WTC11 (cell line): Measurements from ENCODE around the gene PKIG. TPM values are rescaled to one million over a fixed set of nuclear protein-coding genes. Genes with fewer than 3 reads are reported as not detected.

Source experiments
- ATAC-seq: fragments of 200-7000 bp; cut with Tn5 transposase; 2 replicates; pipeline ENCODE4 v1.10.0; 2021; ENCODE audit warnings: mild to moderate bottlenecking, moderate library complexity
- CTCF ChIA-PET: fragments of 300-600 bp; sonication (Branson Sonifier 250); formaldehyde crosslinking; loops from one replicate; lab custom pipeline; 2021; ENCODE audit warnings: antibody characterized with exemption; lab: Charles Lee
- POLR2A ChIA-PET: fragments of 350-600 bp; sonication (Branson Sonifier 250); formaldehyde crosslinking; loops from one replicate; lab custom pipeline; 2021; ENCODE audit warnings: antibody characterized with exemption; lab: Charles Lee
- DNase-seq: peaks from one replicate; pipeline ENCODE4 v3.0.0; 2021; ENCODE audit warnings: low spot score
- H3K27ac Mint-ChIP-seq: 2 replicates; pipeline ENCODE4 v1.8.0; 2021; ENCODE audit warnings: mixed read lengths
- H3K27me3 Mint-ChIP-seq: 2 replicates; pipeline ENCODE4 v1.8.0; 2021; ENCODE audit warnings: low read depth, mild to moderate bottlenecking, moderate library complexity, mixed read lengths
- H3K36me3 Mint-ChIP-seq: 2 replicates; pipeline ENCODE4 v1.8.0; 2021; ENCODE audit warnings: mixed read lengths
- H3K4me1 Mint-ChIP-seq: 2 replicates; pipeline ENCODE4 v1.8.0; 2022; ENCODE audit warnings: mixed read lengths
- H3K4me3 Mint-ChIP-seq: 2 replicates; pipeline ENCODE4 v1.8.0; 2021; ENCODE audit warnings: mild to moderate bottlenecking, moderate library complexity, mixed read lengths
- H3K9me3 Mint-ChIP-seq: 2 replicates; pipeline ENCODE4 v1.8.0; 2021; ENCODE audit warnings: mixed read lengths
- ARID4B ChIP-seq: sonication (generic); formaldehyde crosslinking; IDR thresholded peaks from 2 replicates; pipeline ENCODE4 v1.8.0; 2023; ENCODE audit warnings: missing genetic modification reagents, mild to moderate bottlenecking, borderline replicate concordance
- ATF2 ChIP-seq: sonication (generic); formaldehyde crosslinking; IDR thresholded peaks from 2 replicates; pipeline ENCODE4 v1.8.1; 2022; ENCODE audit warnings: low read depth, missing genetic modification reagents, borderline replicate concordance
- ATF6 ChIP-seq: sonication (generic); formaldehyde crosslinking; IDR thresholded peaks from 2 replicates; pipeline ENCODE4 v1.8.1; 2023; ENCODE audit warnings: mild to moderate bottlenecking, missing genetic modification reagents
- CREB1 ChIP-seq: sonication (generic); formaldehyde crosslinking; IDR thresholded peaks from 2 replicates; pipeline ENCODE4 v1.8.0; 2023; ENCODE audit warnings: mild to moderate bottlenecking, missing genetic modification reagents
- CREM ChIP-seq: sonication (generic); formaldehyde crosslinking; IDR thresholded peaks from 2 replicates; pipeline ENCODE4 v1.8.1; 2022; ENCODE audit warnings: mild to moderate bottlenecking, missing genetic modification reagents, moderate library complexity
- E2F1 ChIP-seq: sonication (generic); formaldehyde crosslinking; IDR thresholded peaks from 2 replicates; pipeline ENCODE4 v1.8.0; 2022; ENCODE audit warnings: mild to moderate bottlenecking, missing genetic modification reagents
- E2F5 ChIP-seq: sonication (generic); formaldehyde crosslinking; IDR thresholded peaks from 2 replicates; pipeline ENCODE4 v1.8.1; 2022; ENCODE audit warnings: mild to moderate bottlenecking, moderate library complexity, missing genetic modification reagents
- GRHL2 ChIP-seq: fragments of 250-450 bp; sonication (Bioruptor Pico); IDR thresholded peaks from 2 replicates; pipeline ENCODE4 v1.8.0; 2022; ENCODE audit warnings: mild to moderate bottlenecking, moderate library complexity; ENCODE audit not compliant: insufficient replicate concordance, severe bottlenecking
- GTF2I ChIP-seq: fragments of 250-450 bp; sonication (Bioruptor Pico); conservative IDR thresholded peaks from 2 replicates; pipeline ENCODE4 v1.4.0; 2021; ENCODE audit warnings: mild to moderate bottlenecking
- IRF2 ChIP-seq: sonication (generic); formaldehyde crosslinking; IDR thresholded peaks from 2 replicates; pipeline ENCODE4 v1.8.0; 2022; ENCODE audit warnings: low read depth, missing genetic modification reagents, borderline replicate concordance
- JUN ChIP-seq: sonication (generic); formaldehyde crosslinking; IDR thresholded peaks from 2 replicates; pipeline ENCODE4 v1.8.0; 2023; ENCODE audit warnings: mild to moderate bottlenecking, missing genetic modification reagents
- SMAD3 ChIP-seq: sonication (generic); formaldehyde crosslinking; IDR thresholded peaks from 2 replicates; pipeline ENCODE4 v1.8.0; 2022; ENCODE audit warnings: missing genetic modification reagents, mild to moderate bottlenecking, borderline replicate concordance
- SOX15 ChIP-seq: fragments of 250-450 bp; sonication (Bioruptor Pico); IDR thresholded peaks from 2 replicates; pipeline ENCODE4 v1.9.0; 2021; ENCODE audit warnings: mild to moderate bottlenecking
- USF1 ChIP-seq: sonication (generic); formaldehyde crosslinking; IDR thresholded peaks from 2 replicates; pipeline ENCODE4 v1.8.0; 2022; ENCODE audit warnings: mild to moderate bottlenecking, missing genetic modification reagents
- ZNF281 ChIP-seq: sonication (generic); formaldehyde crosslinking; IDR thresholded peaks from 2 replicates; pipeline ENCODE4 v1.8.0; 2023; ENCODE audit warnings: mild to moderate bottlenecking, missing genetic modification reagents
- ZNF317 ChIP-seq: sonication (generic); formaldehyde crosslinking; IDR thresholded peaks from 2 replicates; pipeline ENCODE4 v1.8.1; 2023; ENCODE audit warnings: low read depth, mild to moderate bottlenecking, moderate library complexity, missing genetic modification reagents, borderline replicate concordance
- ZNF416 ChIP-seq: fragments of 250-450 bp; sonication (Bioruptor Pico); IDR thresholded peaks from 2 replicates; pipeline ENCODE4 v1.9.0; 2021; ENCODE audit warnings: mild to moderate bottlenecking, inconsistent platforms
- ZNF423 ChIP-seq: fragments of 250-450 bp; sonication (Bioruptor Pico); IDR thresholded peaks from 2 replicates; pipeline ENCODE4 v2.1.2; 2022; ENCODE audit warnings: mild to moderate bottlenecking, moderate library complexity
- ZNF425 ChIP-seq: fragments of 250-450 bp; sonication (Bioruptor Pico); conservative IDR thresholded peaks from 2 replicates; pipeline ENCODE4 v1.9.0; 2021; ENCODE audit warnings: mild to moderate bottlenecking
- ZNF671 ChIP-seq: fragments of 250-450 bp; sonication (Bioruptor Pico); IDR thresholded peaks from 2 replicates; pipeline ENCODE4 v1.8.0; 2021; ENCODE audit warnings: mild to moderate bottlenecking
- total RNA-seq: library from RNA; stranded (reverse); gene quantifications from 3 replicates; pipeline ENCODE4 v1.2.3, GENCODE V29; 2021

Gene PKIG
- total RNA-seq, 1 experiment from 2014 or later = 22.7 TPM

- Mint-ChIP-seq H3K27ac (no peak overlapping the region), H3K36me3 (no peaks in the 10 kb centered on the region), H3K4me1 (peaks cover 4% of the 10 kb centered on the region; the same call in 1 of the 2 replicates)
- ATAC-seq = no peak
- POLR2A ChIA-PET = no interaction called here
- no peak for DNase-seq
- CTCF ChIA-PET = interaction anchor here (0.7 to 1.1 kb wide), 2 partner anchors 66 to 72 kb away, joined by 3 to 4 read pairs; no protein-coding TSS in a partner anchor
- no peak for TF ChIP-seq ZNF317 (CRISPR knock-in tag)
- TF ChIP-seq ZNF425 (CRISPR knock-in tag) = no peak
- TF ChIP-seq USF1 (CRISPR knock-in tag) = no peak
- no peak for TF ChIP-seq ATF6
- TF ChIP-seq ZNF416 = no peak
- TF ChIP-seq SMAD3 = no peak
- no peak for TF ChIP-seq CREB1 (CRISPR knock-in tag)
- no peak for TF ChIP-seq GRHL2
- no peak for TF ChIP-seq ATF2 (CRISPR knock-in tag)
- TF ChIP-seq GTF2I (CRISPR knock-in tag) = no peak
- TF ChIP-seq E2F1 (CRISPR knock-in tag) = no peak
- no peak for TF ChIP-seq JUN (CRISPR knock-in tag)
- TF ChIP-seq, all 79 proteins: peak for 0
- no peaks in the 10 kb centered on the region for H3K9me3 Mint-ChIP-seq
- H3K27me3 Mint-ChIP-seq = no peaks in the 10 kb centered on the region
- H3K4me3 Mint-ChIP-seq = no peak overlapping the region
Observed at GRCh38 chr20:44537993-44538392, 44.4 kb upstream of the PKIG start.

- CTCF ChIA-PET = interaction anchor here (0.8 kb wide), 1 partner anchor 69 kb away, joined by 3 read pairs; no protein-coding TSS in a partner anchor
- Mint-ChIP-seq H3K4me3 (no peak overlapping the region), H3K4me1 (peaks cover 4% of the 10 kb centered on the region; the same call in 1 of the 2 replicates), H3K27ac (no peak overlapping the region; the same call in 1 of the 2 replicates), H3K36me3 (no peaks in the 10 kb centered on the region), H3K9me3 (no peaks in the 10 kb centered on the region), H3K27me3 (no peaks in the 10 kb centered on the region)
- ATAC-seq = no peak
- POLR2A ChIA-PET = no interaction called here
- no peak for DNase-seq
- no peak for TF ChIP-seq CREM (CRISPR knock-in tag)
- TF ChIP-seq SOX15 (CRISPR knock-in tag) = no peak
- TF ChIP-seq IRF2 (CRISPR knock-in tag) = no peak
- TF ChIP-seq E2F5 = no peak
- TF ChIP-seq ZNF423 (CRISPR knock-in tag) = no peak
- no peak for TF ChIP-seq ZNF281 (CRISPR knock-in tag)
- no peak for TF ChIP-seq ARID4B (CRISPR knock-in tag)
- TF ChIP-seq ZNF671 (CRISPR knock-in tag) = no peak
Observed at GRCh38 chr20:44540834-44541233, 41.5 kb upstream of the PKIG start.
